Endothelial cell of umbilical vein (primary cell): Measurements from ENCODE around the gene TIA1. TPM values are rescaled to one million over a fixed set of nuclear protein-coding genes. Genes with fewer than 3 reads are reported as not detected.
"Not testable (repeated sequence)": the region's sequence is repeated elsewhere in the genome, so short reads cannot be mapped to it uniquely, and the experiment has no call there.

Experiments
- BruUV-seq: library from RNA; stranded (reverse); fragments of 400-500 nt; replicated peaks from 2 replicates; lab custom pipeline; 2021; lab: Mats Ljungman, UMichigan
- CTCF ChIA-PET: fragments of 300-600, 350-600 bp; sonication (Branson Sonifier 250); formaldehyde crosslinking; loops from one replicate; lab custom pipeline; 2021; ENCODE audit warnings: antibody characterized with exemption, inconsistent platforms; lab: Charles Lee
- POLR2A ChIA-PET: fragments of 300-600, 350-600 bp; sonication (Branson Sonifier 250); formaldehyde crosslinking; loops from one replicate; lab custom pipeline; 2021; ENCODE audit warnings: antibody characterized with exemption, inconsistent platforms; lab: Charles Lee
- DNase-seq: peaks from one replicate; pipeline ENCODE4 v3.0.0-alpha.2; 2011; ENCODE audit warnings: low read depth, low spot score
- FAIRE-seq: peaks from 2 replicates; lab custom pipeline; 2011; peaks lifted over from hg19 to GRCh38; lab: Jason Lieb, UNC
- H2AFZ ChIP-seq: 2 replicates; pipeline ENCODE4 v1.6.0; 2012; ENCODE audit warnings: low read depth, low read length, control low read depth, inconsistent platforms
- H3K27ac ChIP-seq: 2 replicates; pipeline ENCODE4 v1.5.1; 2011; ENCODE audit warnings: low read depth, mild to moderate bottlenecking, control low read depth, low read length, moderate library complexity; ENCODE audit not compliant: insufficient read depth
- H3K27me3 ChIP-seq, 2 experiments: 2 replicates each; pipeline versions ENCODE4 v1.6.0 to v1.6.1; 2011; ENCODE audit warnings: low read length in 2 of 2, mixed read lengths in 1 of 2; ENCODE audit not compliant: control insufficient read depth in 2 of 2, insufficient read depth in 2 of 2
- H3K36me3 ChIP-seq, 2 experiments: 2 replicates in 1 of 2; 3 replicates in 1 of 2; pipeline ENCODE4 v1.5.1; 2011; ENCODE audit warnings: low read length in 2 of 2, mild to moderate bottlenecking in 1 of 2, moderate library complexity in 1 of 2; ENCODE audit not compliant: control insufficient read depth in 2 of 2, insufficient read depth in 2 of 2; ENCODE audit errors: extremely low read depth in 1 of 2
- H3K4me1 ChIP-seq: 3 replicates; pipeline ENCODE4 v1.5.1; 2011; ENCODE audit warnings: mild to moderate bottlenecking, low read length; ENCODE audit not compliant: control insufficient read depth, insufficient read depth; ENCODE audit errors: extremely low read depth
- H3K4me2 ChIP-seq: 2 replicates; pipeline ENCODE4 v1.6.1; 2011; ENCODE audit warnings: low read length, control low read depth, mixed read lengths; ENCODE audit not compliant: insufficient read depth
- H3K4me3 ChIP-seq, 3 experiments: fragments of 200-600 bp in 1 of 3; sonication (generic), shearing (Covaris generic) in 1 of 3; replicated peaks in 1 of 3; 2 replicates each; pipeline ENCODE4 v1.5.1; 2011 to 2016; ENCODE audit warnings: control low read depth in 3 of 3, low read length in 3 of 3, mild to moderate bottlenecking in 2 of 3, inconsistent platforms in 1 of 3, low read depth in 1 of 3, moderate library complexity in 1 of 3; ENCODE audit not compliant: insufficient read depth in 1 of 3
- H3K79me2 ChIP-seq: 2 replicates; pipeline ENCODE4 v1.6.0; 2012; ENCODE audit warnings: low read length, inconsistent platforms; ENCODE audit not compliant: control insufficient read depth, insufficient read depth
- H3K9ac ChIP-seq: replicated peaks from 2 replicates; pipeline ENCODE3; 2011; ENCODE audit warnings: low read length, control low read depth; ENCODE audit not compliant: insufficient read depth; ENCODE audit errors: extremely low read depth
- H3K9me1 ChIP-seq: replicated peaks from 3 replicates; pipeline ENCODE4 v1.6.0; 2011; ENCODE audit warnings: mild to moderate bottlenecking, low read length; ENCODE audit not compliant: control insufficient read depth, insufficient read depth; ENCODE audit errors: extremely low read depth
- H3K9me3 ChIP-seq: replicated peaks from 2 replicates; pipeline ENCODE4 v1.5.1; 2012; ENCODE audit warnings: low read length, inconsistent platforms; ENCODE audit not compliant: control insufficient read depth, insufficient read depth
- H4K20me1 ChIP-seq: replicated peaks from 2 replicates; pipeline ENCODE3; 2011; ENCODE audit warnings: mild to moderate bottlenecking, low read length; ENCODE audit not compliant: control insufficient read depth, insufficient read depth; ENCODE audit errors: extremely low read depth
- CTCF ChIP-seq, 2 donors: IDR thresholded peaks; 1 replicate in 1 of 2; 2 replicates in 1 of 2; pipeline ENCODE4 v1.5.1; 2011; ENCODE audit warnings: low read length in 2 of 2, mild to moderate bottlenecking in 2 of 2, moderate library complexity in 2 of 2, control low read depth in 1 of 2, inconsistent platforms in 1 of 2, low read depth in 1 of 2; ENCODE audit not compliant: insufficient read depth in 1 of 2; ENCODE audit errors: extremely low read depth in 1 of 2
- EZH2 ChIP-seq: IDR thresholded peaks from 2 replicates; pipeline ENCODE4 v1.6.1; 2012; ENCODE audit warnings: borderline replicate concordance, low read depth, mild to moderate bottlenecking, moderate library complexity, low read length, inconsistent platforms; ENCODE audit not compliant: severe bottlenecking
- FOS ChIP-seq: IDR thresholded peaks from 2 replicates; pipeline ENCODE4 v1.6.1; 2011; ENCODE audit warnings: mild to moderate bottlenecking, low read length, moderate library complexity, borderline replicate concordance; ENCODE audit not compliant: insufficient read depth
- GATA2 ChIP-seq: IDR thresholded peaks from 2 replicates; pipeline ENCODE4 v1.7.0; 2011; ENCODE audit warnings: low read depth, mild to moderate bottlenecking, moderate library complexity, mixed read lengths, low read length; ENCODE audit not compliant: insufficient read length, insufficient read depth
- JUN ChIP-seq: IDR thresholded peaks from 2 replicates; pipeline ENCODE4 v1.6.1; 2011; ENCODE audit warnings: borderline replicate concordance, low read depth; ENCODE audit not compliant: insufficient read length, insufficient read depth
- MAX ChIP-seq: IDR thresholded peaks from 2 replicates; pipeline ENCODE4 v1.6.1; 2011; ENCODE audit not compliant: insufficient read depth, insufficient read length
- MYC ChIP-seq: IDR thresholded peaks from one replicate; pipeline ENCODE4 v1.6.1; 2011; ENCODE audit warnings: mild to moderate bottlenecking, low read depth, low read length
- POLR2A ChIP-seq: IDR thresholded peaks from 2 replicates; pipeline ENCODE4 v1.6.1; 2012; ENCODE audit warnings: low read depth, mild to moderate bottlenecking, control low read depth, low read length
- POLR2AphosphoS5 ChIP-seq: IDR thresholded peaks from 2 replicates; pipeline ENCODE4 v1.6.1; 2012; ENCODE audit warnings: low read depth, mild to moderate bottlenecking, control low read depth, low read length, moderate library complexity; ENCODE audit not compliant: insufficient read depth
- dilution Hi-C: fragments of 300-500 bp; cut with MboI; formaldehyde crosslinking; loops from one replicate; pipeline ENCODE4 v1.15.0; 2019; ENCODE audit warnings: low sequenced_read_pairs; ENCODE audit not compliant: extremely low pct_ligation_motif_present
- intact Hi-C: fragments of 100-400 bp; cut with micrococcal nuclease; formaldehyde crosslinking; loops from one replicate; pipeline ENCODE4 v1.10.0; 2022
- polyA plus RNA-seq, 4 experiments: library from polyadenylated mRNA; depleted of rRNA in 3 of 4; stranded (reverse) in 3 of 4; unstranded in 1 of 4; fragments of >200 nt; gene quantifications; 2 replicates each; pipeline versions ENCODE4 v1.2.1 to v1.2.3, GENCODE V29; 2011 to 2012; ENCODE audit warnings: missing spikeins in 1 of 4
- total RNA-seq: library from RNA; stranded (reverse); gene quantifications from 2 replicates; pipeline ENCODE4 v1.2.3, GENCODE V29; 2021

The TIA1 gene
- total and polyA plus RNA-seq, 2 donors (not counting 3 experiments of a cell fraction or from before 2014, with no cell fraction given) = 60.2 to 163 TPM

GRCh38 chr2:70169654-70170245, 78.7 kb downstream of the TIA1 start:
- H3K4me1 ChIP-seq, intact Hi-C loops, H3K9me1 ChIP-seq, H2AFZ ChIP-seq, H3K4me3 ChIP-seq, H3K4me2 ChIP-seq, BruUV-seq, H3K36me3 ChIP-seq, H3K27me3 ChIP-seq, FAIRE-seq, H3K27ac ChIP-seq, DNase-seq, dilution Hi-C loops, H3K9me3 ChIP-seq, H3K79me2 ChIP-seq, H3K9ac ChIP-seq, H4K20me1 ChIP-seq: not testable (repeated sequence)
- POLR2A ChIA-PET = interaction anchor here (0.7 kb wide), 1 partner anchor 290 kb away, joined by 3 read pairs; no protein-coding TSS in a partner anchor
- CTCF ChIA-PET = interaction anchor here (0.6 to 1.5 kb wide), 3 partner anchors 260 to 445 kb away, joined by 3 read pairs; no protein-coding TSS in a partner anchor

- Histone ChIP-seq H3K4me3 (no peak overlapping the region), H3K4me2 (no peak overlapping the region), H2AFZ (no peak overlapping the region), H3K9me1 (no peaks in the 10 kb centered on the region), H3K79me2 (no peaks in the 10 kb centered on the region), H4K20me1 (no peaks in the 10 kb centered on the region), H3K4me1 (no peaks in the 10 kb centered on the region), H3K36me3 (peaks cover 6 to 8% of the 10 kb centered on the region in 2 experiments), H3K9me3 (no peaks in the 10 kb centered on the region), H3K27me3 (no peaks in the 10 kb centered on the region), H3K9ac (no peak overlapping the region), H3K27ac (no peak overlapping the region)
- DNase-seq (no peak), FAIRE-seq (no peak)
- intact Hi-C loops = no loop called here
- ChIA-PET CTCF (interaction anchor here (1.0 to 1.8 kb wide), 3 partner anchors 20 to 75 kb away, joined by 3 to 4 read pairs (median 4); partner anchors contain the start of gene C2orf42), POLR2A (interaction anchor here (0.6 kb wide), 1 partner anchor 36 kb away, joined by 4 read pairs; no protein-coding TSS in a partner anchor)
- dilution Hi-C loops = no loop called here
- TF ChIP-seq POLR2A (no peak), JUN (no peak), MYC (no peak), POLR2AphosphoS5 (no peak), CTCF (IDR thresholded peaks at IDR 0.05; ENCODE audit: extremely low read depth in 1 of 2, insufficient read depth in 1 of 2, low read depth in 1 of 2, low read length in 2 of 2) (no peak), GATA2 (no peak), MAX (no peak), FOS (no peak), EZH2 (no peak)
- no TSS peak for BruUV-seq
Measured at GRCh38 chr2:70161069-70161534, 87.3 kb downstream of the TIA1 start.
